Astrocyte (in vitro differentiated cells and primary cell): ENCODE data around the gene CETN3. TPM values are rescaled to one million over a fixed set of nuclear protein-coding genes. Genes with fewer than 3 reads are reported as not detected.
"Not testable (repeated sequence)": the region's sequence is repeated elsewhere in the genome, so short reads cannot be mapped to it uniquely, and the experiment has no call there.

Source experiments
- DNase-seq: peaks from one replicate; pipeline ENCODE4 v3.0.0-alpha.2; 2010; ENCODE audit warnings: low read depth
- FAIRE-seq: peaks from 2 replicates; lab custom pipeline; 2011; peaks lifted over from hg19 to GRCh38; lab: Jason Lieb, UNC
- H2AFZ ChIP-seq: 2 replicates; pipeline ENCODE4 v1.6.0; 2012; ENCODE audit warnings: low read depth, low read length, inconsistent platforms
- H3K27ac ChIP-seq: 2 replicates; pipeline ENCODE4 v1.5.1; 2011; ENCODE audit warnings: low read depth, low read length, inconsistent platforms
- H3K27me3 ChIP-seq: 2 replicates; pipeline ENCODE4 v1.6.0; 2011; ENCODE audit warnings: low read length, inconsistent platforms; ENCODE audit not compliant: insufficient read depth
- H3K36me3 ChIP-seq: 2 replicates; pipeline ENCODE4 v1.5.1; 2011; ENCODE audit warnings: low read length, inconsistent platforms; ENCODE audit not compliant: insufficient read depth
- H3K4me1 ChIP-seq: 2 replicates; pipeline ENCODE4 v1.5.1; 2011; ENCODE audit warnings: low read length, inconsistent platforms; ENCODE audit not compliant: insufficient read depth
- H3K4me2 ChIP-seq: 2 replicates; pipeline ENCODE4 v1.6.0; 2012; ENCODE audit warnings: low read length, inconsistent platforms
- H3K4me3 ChIP-seq: 2 replicates; pipeline ENCODE4 v1.5.1; 2011; ENCODE audit warnings: low read depth, mild to moderate bottlenecking, low read length, inconsistent platforms; ENCODE audit not compliant: insufficient read depth
- H3K79me2 ChIP-seq: 2 replicates; pipeline ENCODE4 v1.6.0; 2012; ENCODE audit warnings: mild to moderate bottlenecking, low read length, inconsistent platforms; ENCODE audit not compliant: insufficient read depth
- H3K9ac ChIP-seq: 2 replicates; pipeline ENCODE4 v1.6.0; 2012; ENCODE audit warnings: mild to moderate bottlenecking, low read length, inconsistent platforms
- H3K9me3 ChIP-seq: 2 replicates; pipeline ENCODE4 v1.5.1; 2012; ENCODE audit warnings: low read depth, mild to moderate bottlenecking, low read length, inconsistent platforms; ENCODE audit not compliant: insufficient read depth
- H4K20me1 ChIP-seq: 2 replicates; pipeline ENCODE4 v1.6.0; 2012; ENCODE audit warnings: low read length, inconsistent platforms; ENCODE audit not compliant: insufficient read depth
- H3K27ac Mint-ChIP-seq: one replicate; pipeline ENCODE4 v1.8.0; 2021; ENCODE audit warnings: mild to moderate bottlenecking, mixed read lengths; ENCODE audit not compliant: unreplicated experiment
- H3K27me3 Mint-ChIP-seq: one replicate; pipeline ENCODE4 v1.8.0; 2021; ENCODE audit warnings: low read depth, mixed read lengths; ENCODE audit not compliant: unreplicated experiment
- H3K36me3 Mint-ChIP-seq: one replicate; pipeline ENCODE4 v1.8.0; 2021; ENCODE audit warnings: low read depth, mixed read lengths; ENCODE audit not compliant: unreplicated experiment
- H3K4me1 Mint-ChIP-seq: one replicate; pipeline ENCODE4 v1.8.0; 2021; ENCODE audit warnings: low read depth, mixed read lengths; ENCODE audit not compliant: unreplicated experiment
- H3K4me3 Mint-ChIP-seq: one replicate; pipeline ENCODE4 v1.8.0; 2021; ENCODE audit warnings: mild to moderate bottlenecking, moderate library complexity, mixed read lengths; ENCODE audit not compliant: unreplicated experiment
- H3K9me3 Mint-ChIP-seq: one replicate; pipeline ENCODE4 v1.8.0; 2021; ENCODE audit warnings: mild to moderate bottlenecking, mixed read lengths; ENCODE audit not compliant: unreplicated experiment
- CTCF ChIP-seq: IDR thresholded peaks from 2 replicates; pipeline ENCODE4 v1.5.1; 2011; ENCODE audit warnings: low read depth, mild to moderate bottlenecking, inconsistent platforms, low read length, moderate library complexity; ENCODE audit not compliant: insufficient read depth
- EZH2 ChIP-seq: IDR thresholded peaks from 2 replicates; pipeline ENCODE4 v1.6.1; 2012; ENCODE audit warnings: mild to moderate bottlenecking, low read length, inconsistent platforms; ENCODE audit not compliant: insufficient read depth
- total RNA-seq: library from RNA; stranded (reverse); gene quantifications from 2 replicates; pipeline ENCODE4 v1.2.1, GENCODE V29; 2021

The CETN3 gene
- total RNA-seq, 1 donor from 2014 or later: 18.2 TPM

GRCh38 chr5:90379652-90380051, 29.9 kb downstream of the CETN3 start:
- Histone ChIP-seq H3K4me3 (no peak overlapping the region), H3K9me3 (no peaks in the 10 kb centered on the region), H3K4me2 (no peak overlapping the region), H3K79me2 (no peaks in the 10 kb centered on the region), H3K4me1 (no peaks in the 10 kb centered on the region), H3K27me3 (no peaks in the 10 kb centered on the region), H2AFZ (no peak overlapping the region), H3K36me3 (no peaks in the 10 kb centered on the region), H3K9ac (no peak overlapping the region), H3K27ac (no peak overlapping the region), H4K20me1 (no peaks in the 10 kb centered on the region)
- no peak overlapping the region for H3K27ac Mint-ChIP-seq
- no peaks in the 10 kb centered on the region for H3K36me3 Mint-ChIP-seq
- no peak for FAIRE-seq
- H3K4me1 Mint-ChIP-seq: no peaks in the 10 kb centered on the region
- H3K4me3 Mint-ChIP-seq: no peak overlapping the region
- no peak for DNase-seq
- peaks cover 5% of the 10 kb centered on the region for H3K27me3 Mint-ChIP-seq
- TF ChIP-seq EZH2 (no peak), CTCF (no peak)
- H3K9me3 Mint-ChIP-seq: peaks cover 6% of the 10 kb centered on the region

GRCh38 chr5:90378752-90379151, 30.8 kb downstream of the CETN3 start:
- DNase-seq (no peak), FAIRE-seq (no peak)
- peaks cover 5% of the 10 kb centered on the region for H3K27me3 Mint-ChIP-seq
- no peaks in the 10 kb centered on the region for H3K9me3 ChIP-seq
- no peak overlapping the region for H3K4me3 ChIP-seq
- H2AFZ ChIP-seq: no peak overlapping the region
- H3K79me2 ChIP-seq: no peaks in the 10 kb centered on the region
- no peak overlapping the region for H3K9ac ChIP-seq
- no peak overlapping the region for H3K4me3 Mint-ChIP-seq
- H3K4me2 ChIP-seq: no peak overlapping the region
- no peaks in the 10 kb centered on the region for H3K36me3 ChIP-seq
- TF ChIP-seq EZH2: no peak
- TF ChIP-seq CTCF: no peak
- no peaks in the 10 kb centered on the region for H4K20me1 ChIP-seq
- H3K27me3 ChIP-seq: no peaks in the 10 kb centered on the region
- H3K36me3 Mint-ChIP-seq: no peaks in the 10 kb centered on the region
- H3K4me1 Mint-ChIP-seq: no peaks in the 10 kb centered on the region
- no peak overlapping the region for H3K27ac ChIP-seq
- peaks cover 6% of the 10 kb centered on the region for H3K9me3 Mint-ChIP-seq
- no peak overlapping the region for H3K27ac Mint-ChIP-seq
- no peaks in the 10 kb centered on the region for H3K4me1 ChIP-seq

GRCh38 chr5:90371269-90371668, 38.3 kb downstream of the CETN3 start:
- not testable (repeated sequence) for H4K20me1 ChIP-seq, H3K27ac ChIP-seq, H3K4me3 Mint-ChIP-seq, H3K9me3 Mint-ChIP-seq, DNase-seq, H3K4me1 ChIP-seq, H3K79me2 ChIP-seq, H2AFZ ChIP-seq, H3K9me3 ChIP-seq, H3K9ac ChIP-seq, H3K4me1 Mint-ChIP-seq, H3K36me3 Mint-ChIP-seq, H3K4me2 ChIP-seq, H3K27me3 Mint-ChIP-seq, H3K4me3 ChIP-seq, H3K27ac Mint-ChIP-seq, H3K36me3 ChIP-seq, FAIRE-seq, H3K27me3 ChIP-seq
